Measurements from ENCODE around the gene EPAS1. TPM values are rescaled to one million over a fixed set of nuclear protein-coding genes. Genes with fewer than 3 reads are reported as not detected.

The EPAS1 gene
- total RNA-seq, 1 experiment from 2014 or later, result 8.5 TPM

GRCh38 chr2:46379213-46380037 lies 82.2 kb downstream of the EPAS1 start (continued):
- TF ChIP-seq PREB (CRISPR knock-in tag; IDR thresholded peaks at IDR 0.05; ENCODE audit: borderline replicate concordance), result no peak

GRCh38 chr2:46380038-46380940 lies 83.1 kb downstream of the EPAS1 start:
- CTCF ChIA-PET, result no interaction called here
- H3K4me3 Mint-ChIP-seq, result no peak overlapping the region
- POLR2A ChIA-PET, result no interaction called here

More at GRCh38 chr2:46380038-46380940, 83.1 kb downstream of the EPAS1 start:
- H3K27ac Mint-ChIP-seq, result no peak overlapping the region
- no peaks in the 10 kb centered on the region for H3K9me3 Mint-ChIP-seq
- no peaks in the 10 kb centered on the region for H3K27me3 Mint-ChIP-seq (ENCODE audit: low read depth)
- no peaks in the 10 kb centered on the region for H3K36me3 Mint-ChIP-seq
- ATAC-seq, result no peak
- H3K4me1 Mint-ChIP-seq, result no peaks in the 10 kb centered on the region
- TF ChIP-seq MLX (CRISPR knock-in tag; IDR thresholded peaks at IDR 0.05) (no peak), E2F4 (CRISPR knock-in tag; IDR thresholded peaks at IDR 0.05; ENCODE audit: borderline replicate concordance, low read depth) (no peak), ZNF317 (CRISPR knock-in tag; IDR thresholded peaks at IDR 0.05; ENCODE audit: borderline replicate concordance, low read depth) (no peak), ZNF232 (CRISPR knock-in tag; IDR thresholded peaks at IDR 0.05) (no peak), TEAD4 (CRISPR knock-in tag; IDR thresholded peaks at IDR 0.05) (no peak), E2F1 (CRISPR knock-in tag; IDR thresholded peaks at IDR 0.05) (no peak), CTCF (IDR thresholded peaks at IDR 0.05) (no peak), PRRX2 (CRISPR knock-in tag; IDR thresholded peaks at IDR 0.05) (no peak), PRDM15 (CRISPR knock-in tag; IDR thresholded peaks at IDR 0.05) (no peak), STAT6 (CRISPR knock-in tag; conservative IDR thresholded peaks at IDR 0.05; ENCODE audit: low read depth) (no peak), IRF1 (CRISPR knock-in tag; IDR thresholded peaks at IDR 0.05) (no peak), CREB1 (CRISPR knock-in tag; IDR thresholded peaks at IDR 0.05) (no peak), MXD4 (CRISPR knock-in tag; IDR thresholded peaks at IDR 0.05; ENCODE audit: borderline replicate concordance) (no peak), FOXP4 (CRISPR knock-in tag; IDR thresholded peaks at IDR 0.05) (no peak)
- DNase-seq (ENCODE audit: low spot score), result no peak

Data from WTC11 (cell line).